ENCODE data around the gene SASH1. TPM values are rescaled to one million over a fixed set of nuclear protein-coding genes. Genes with fewer than 3 reads are reported as not detected.
A peak's percentile ranks its signal among the peaks of the same experiment; 100 is the strongest.
"Not testable (repeated sequence)": the region's sequence is repeated elsewhere in the genome, so short reads cannot be mapped to it uniquely, and the experiment has no call there.

The SASH1 gene
- total and polyA plus RNA-seq, 11 donors: 10.7 to 47.5 (median 28.2) TPM

DNA sequence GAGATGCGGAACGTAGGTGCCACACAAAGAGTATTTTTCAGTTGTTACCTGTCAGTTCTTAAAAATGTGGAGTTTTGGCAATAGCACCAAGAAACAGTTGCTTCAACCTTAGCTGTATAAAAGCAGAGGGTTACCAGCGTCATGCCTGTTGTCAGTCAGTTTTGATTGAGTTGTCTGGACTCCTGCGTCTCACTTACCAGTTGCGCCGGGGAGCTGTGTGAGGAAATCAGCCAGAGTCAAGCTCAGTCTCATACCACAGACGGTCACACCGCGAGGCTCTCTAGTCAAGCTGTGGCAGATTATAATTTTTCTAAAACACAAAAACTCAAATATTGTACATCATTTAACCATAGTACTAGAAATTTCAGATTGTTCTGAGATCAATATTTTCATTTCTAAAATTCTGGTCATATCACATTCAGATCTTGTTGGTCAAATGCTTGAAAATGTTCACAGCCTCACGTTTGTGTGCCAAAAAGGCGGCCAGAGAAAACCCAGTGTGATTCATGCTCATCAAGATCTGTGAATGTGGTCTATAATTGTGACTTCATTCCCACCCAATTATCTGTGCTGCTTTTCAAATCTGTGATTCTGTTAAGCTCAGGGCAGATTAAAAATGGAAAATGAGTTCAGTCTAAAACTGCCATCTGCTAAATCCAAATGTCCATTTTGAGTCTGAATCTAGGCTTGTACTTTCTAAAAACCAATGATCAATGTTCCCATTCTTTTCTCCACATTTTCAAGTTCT, 37.5 kb downstream of the SASH1 start:
- ATAC-seq: peak in 1 of 4 donors; percentile 55
- Histone ChIP-seq H3K27me3 (no peaks in the 10 kb centered on the region), H3K27ac (peak overlapping the region in 8 of 12 donors; percentile 1 to 58 (median 22)), H3K9me3 (no peaks in the 10 kb centered on the region), H3K36me3 (no peaks in the 10 kb centered on the region), H3K4me1 (peaks cover 0 to 78% (median 28%) of the 10 kb centered on the region in 12 donors), H3K4me3 (no peak overlapping the region)
- no peak for DNase-seq
- TF ChIP-seq POLR2A (IDR thresholded peaks at IDR 0.05): no peak
- TF ChIP-seq, protein P1, sequence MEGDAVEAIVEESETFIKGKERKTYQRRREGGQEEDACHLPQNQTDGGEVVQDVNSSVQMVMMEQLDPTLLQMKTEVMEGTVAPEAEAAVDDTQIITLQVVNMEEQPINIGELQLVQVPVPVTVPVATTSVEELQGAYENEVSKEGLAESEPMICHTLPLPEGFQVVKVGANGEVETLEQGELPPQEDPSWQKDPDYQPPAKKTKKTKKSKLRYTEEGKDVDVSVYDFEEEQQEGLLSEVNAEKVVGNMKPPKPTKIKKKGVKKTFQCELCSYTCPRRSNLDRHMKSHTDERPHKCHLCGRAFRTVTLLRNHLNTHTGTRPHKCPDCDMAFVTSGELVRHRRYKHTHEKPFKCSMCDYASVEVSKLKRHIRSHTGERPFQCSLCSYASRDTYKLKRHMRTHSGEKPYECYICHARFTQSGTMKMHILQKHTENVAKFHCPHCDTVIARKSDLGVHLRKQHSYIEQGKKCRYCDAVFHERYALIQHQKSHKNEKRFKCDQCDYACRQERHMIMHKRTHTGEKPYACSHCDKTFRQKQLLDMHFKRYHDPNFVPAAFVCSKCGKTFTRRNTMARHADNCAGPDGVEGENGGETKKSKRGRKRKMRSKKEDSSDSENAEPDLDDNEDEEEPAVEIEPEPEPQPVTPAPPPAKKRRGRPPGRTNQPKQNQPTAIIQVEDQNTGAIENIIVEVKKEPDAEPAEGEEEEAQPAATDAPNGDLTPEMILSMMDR (IDR thresholded peaks at IDR 0.05): no peak
- 68 to 87% (median 85%) methylated on average over 11 of the region's 11 CpGs for WGBS, 4 donors
- intact Hi-C loops (cut with DNase I): no loop called here

- H3K4me3 ChIP-seq; DNase-seq; H3K27me3 ChIP-seq; H3K36me3 ChIP-seq; H3K9me3 ChIP-seq; ATAC-seq; intact Hi-C loops (cut with DNase I): not testable (repeated sequence)
- 96 to 99% (median 97%) methylated on average over 9 of the region's 9 CpGs for WGBS, 4 donors
- H3K27ac ChIP-seq: peak overlapping the region in 4 of 12 donors; percentile 19 to 69 (median 35)
- H3K4me1 ChIP-seq: peaks cover 0 to 80% (median 38%) of the 10 kb centered on the region in 12 donors
Observed at GRCh38 chr6:148382051-148382450, 39.4 kb downstream of the SASH1 start.

- no peaks in the 10 kb centered on the region for H3K27me3 ChIP-seq
- peaks cover 0 to 75% (median 38%) of the 10 kb centered on the region in 12 donors for H3K4me1 ChIP-seq
- DNase-seq: no peak
- no peaks in the 10 kb centered on the region for H3K36me3 ChIP-seq
- WGBS, 4 donors: 66 to 72% (median 70%) methylated on average over 9 of the region's 9 CpGs
- peak overlapping the region in 2 of 12 donors; percentile 20 to 69 for H3K27ac ChIP-seq
- H3K4me3 ChIP-seq: no peak overlapping the region
- intact Hi-C loops (cut with DNase I): no loop called here
- peak in 1 of 4 donors; percentile 32 for ATAC-seq
- no peaks in the 10 kb centered on the region for H3K9me3 ChIP-seq
- TF ChIP-seq, protein P1 (IDR thresholded peaks at IDR 0.05): no peak
- TF ChIP-seq POLR2A (IDR thresholded peaks at IDR 0.05): no peak
Observed at GRCh38 chr6:148382861-148383260, 40.2 kb downstream of the SASH1 start.

DNA sequence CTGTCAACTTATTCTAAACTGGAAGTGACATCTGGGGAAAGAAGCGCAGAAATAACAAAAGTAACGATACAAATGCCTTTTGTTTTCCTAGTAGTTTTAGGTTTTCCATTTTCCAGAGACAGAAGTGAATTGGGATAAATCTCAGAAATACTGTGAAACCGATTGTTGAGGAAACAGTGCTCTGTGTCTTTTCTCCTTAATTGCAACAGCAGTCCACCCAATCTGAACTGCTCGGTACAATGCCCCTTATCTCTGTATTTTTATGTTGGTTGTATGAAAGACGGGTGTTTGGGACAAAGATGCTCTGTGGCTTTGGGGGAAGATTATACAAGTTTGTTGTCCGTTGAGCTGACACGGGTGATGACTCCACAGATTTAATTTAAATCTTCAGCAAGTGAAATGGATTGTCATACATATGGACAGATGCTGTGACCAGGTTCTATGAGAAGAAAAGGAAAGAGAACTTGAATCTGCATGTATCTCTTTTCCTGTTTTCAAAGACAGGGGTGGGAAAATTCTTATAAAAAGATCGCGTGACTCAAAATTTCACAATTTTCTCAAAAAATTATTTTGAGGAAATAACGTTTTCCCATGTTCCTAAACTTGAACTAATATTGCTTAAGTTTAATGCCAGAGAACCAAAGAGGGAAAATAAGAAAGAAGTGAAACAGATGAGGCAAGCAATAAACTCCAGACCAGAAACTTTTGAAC, 41.2 kb downstream of the SASH1 start:
- intact Hi-C loops (cut with DNase I): no loop called here
- WGBS, 4 donors: 61 to 71% (median 68%) methylated on average over 10 of the region's 10 CpGs
- no peaks in the 10 kb centered on the region for H3K27me3 ChIP-seq
- peaks cover 0 to 80% (median 42%) of the 10 kb centered on the region in 12 donors for H3K4me1 ChIP-seq
- ATAC-seq (no peak), DNase-seq (no peak)
- TF ChIP-seq, protein P1 (IDR thresholded peaks at IDR 0.05): no peak
- TF ChIP-seq POLR2A (IDR thresholded peaks at IDR 0.05): no peak
- peak overlapping the region in 3 of 12 donors; percentile 31 to 69 (median 50) for H3K27ac ChIP-seq
- no peaks in the 10 kb centered on the region for H3K36me3 ChIP-seq
- no peak overlapping the region for H3K4me3 ChIP-seq
- no peaks in the 10 kb centered on the region for H3K9me3 ChIP-seq

All from heart left ventricle (tissue), 16 donors.